Panc1 (cell line): ENCODE data around the gene NUP37. TPM values are rescaled to one million over a fixed set of nuclear protein-coding genes. Genes with fewer than 3 reads are reported as not detected.

ENCODE experiments used
- ATAC-seq: fragments of 200-7000 bp; cut with Tn5 transposase; 2 replicates; pipeline ENCODE4 v1.9.1; 2020; ENCODE audit warnings: mild to moderate bottlenecking, moderate library complexity
- Bru-seq: library from RNA; stranded (reverse); fragments of 400-500 nt; gene quantifications from one replicate; lab custom pipeline; 2021; lab: Mats Ljungman, UMichigan
- BruChase-seq, 2 experiments: library from RNA; stranded (reverse); fragments of 400-500 nt; gene quantifications; one replicate each; lab custom pipeline; 2021; lab: Mats Ljungman, UMichigan
- BruUV-seq: library from RNA; stranded (reverse); fragments of 400-500 nt; replicated peaks from 2 replicates; lab custom pipeline; 2021; lab: Mats Ljungman, UMichigan
- CTCF ChIA-PET: fragments of 300-600 bp; sonication (Branson Sonifier 250); formaldehyde crosslinking; loops from one replicate; lab custom pipeline; 2022; ENCODE audit warnings: antibody characterized with exemption; lab: Charles Lee
- POLR2A ChIA-PET: fragments of 300-600 bp; sonication (Branson Sonifier 250); formaldehyde crosslinking; loops from one replicate; lab custom pipeline; 2022; ENCODE audit warnings: antibody characterized with exemption; lab: Charles Lee
- DNase-seq: peaks from one replicate; pipeline ENCODE4 v3.0.0-alpha.2; 2010; ENCODE audit warnings: low read depth, low spot score
- H3K27ac ChIP-seq: 2 replicates; pipeline ENCODE4 v1.5.1; 2011; ENCODE audit warnings: mild to moderate bottlenecking, low read length, inconsistent platforms
- H3K27me3 ChIP-seq: fragments of 200-500 bp; sonication (Bioruptor generic); 2 replicates; pipeline ENCODE4 v1.6.0; 2014; ENCODE audit warnings: low read length, inconsistent platforms; ENCODE audit not compliant: control insufficient read depth, insufficient read depth
- H3K36me3 ChIP-seq: fragments of 200-500 bp; sonication (Bioruptor generic); 2 replicates; pipeline ENCODE4 v1.5.1; 2014; ENCODE audit warnings: inconsistent platforms, mild to moderate bottlenecking, low read length, moderate library complexity; ENCODE audit not compliant: control insufficient read depth, insufficient read depth
- H3K4me1 ChIP-seq: 2 replicates; pipeline ENCODE4 v1.5.1; 2011; ENCODE audit warnings: inconsistent platforms, mild to moderate bottlenecking, low read length, moderate library complexity; ENCODE audit not compliant: control insufficient read depth, insufficient read depth
- H3K4me3 ChIP-seq, 2 experiments: 2 replicates each; pipeline ENCODE4 v1.5.1; 2011 to 2012; ENCODE audit warnings: low read depth in 2 of 2, low read length in 2 of 2, mild to moderate bottlenecking in 2 of 2, inconsistent platforms in 1 of 2, moderate library complexity in 1 of 2
- H3K9me3 ChIP-seq: fragments of 200-500 bp; sonication (Bioruptor generic); 2 replicates; pipeline ENCODE4 v1.5.1; 2014; ENCODE audit warnings: low read depth, mild to moderate bottlenecking, inconsistent platforms, low read length, moderate library complexity; ENCODE audit not compliant: control insufficient read depth, insufficient read depth
- POLR2AphosphoS5 ChIP-seq: IDR thresholded peaks from 2 replicates; pipeline ENCODE4 v1.6.1; 2012; ENCODE audit warnings: mild to moderate bottlenecking, low read depth, low read length, moderate library complexity
- SIN3A ChIP-seq: IDR thresholded peaks from 2 replicates; pipeline ENCODE4 v1.6.1; 2012; ENCODE audit warnings: low read depth, mild to moderate bottlenecking, low read length, moderate library complexity, borderline replicate concordance; ENCODE audit not compliant: insufficient read depth
- TCF7L2 ChIP-seq: IDR thresholded peaks from 2 replicates; pipeline ENCODE4 v1.6.1; 2011; ENCODE audit warnings: mild to moderate bottlenecking, low read depth, low read length, inconsistent platforms
- in situ Hi-C: cut with HindIII; loops from 2 replicates; pipeline ENCODE4 v1.10.0; 2016; ENCODE audit warnings: low sequenced_read_pairs, low pct_unique_long_range_greater_than_20kb
- intact Hi-C: fragments of 100-400 bp; cut with micrococcal nuclease; formaldehyde crosslinking; loops from one replicate; pipeline ENCODE4 v1.10.0; 2022; ENCODE audit not compliant: unreplicated experiment
- long read RNA-seq: library from polyadenylated mRNA; unstranded; transcript quantifications from one replicate; pipeline ENCODE4 v2.0.0, GENCODE V29; 2021; ENCODE audit not compliant: unreplicated experiment
- polyA plus RNA-seq: library from polyadenylated mRNA; unstranded; fragments of >200 nt; gene quantifications from one replicate; pipeline ENCODE4 v1.2.1, GENCODE V29; 2012; ENCODE audit warnings: missing spikeins; ENCODE audit not compliant: insufficient read length
- total RNA-seq: library from RNA; stranded (reverse); gene quantifications from one replicate; pipeline ENCODE4 v1.2.1, GENCODE V29; 2021; ENCODE audit not compliant: unreplicated experiment
- TF ChIP-seq, protein P1 (sequence below), 2 experiments: IDR thresholded peaks; 2 replicates each; pipeline ENCODE4 v1.6.1; 2011 to 2012; ENCODE audit warnings: low read depth in 2 of 2, control low read depth in 1 of 2, low read length in 1 of 2, mild to moderate bottlenecking in 1 of 2, moderate library complexity in 1 of 2; ENCODE audit not compliant: insufficient read depth in 1 of 2
- TF ChIP-seq, protein P2 (sequence below): fragments of 450-650 bp; IDR thresholded peaks from 2 replicates; pipeline ENCODE4 v1.5.1; 2017; ENCODE audit warnings: mild to moderate bottlenecking

Gene NUP37
- total RNA-seq (47.7 TPM), Bru-seq, nascent RNA (percentile 78 among the genes with signal in this experiment), BruChase-seq, experiment 1, labeled RNA remaining after a 2-hour chase (percentile 59 among the genes with signal in this experiment), BruChase-seq, experiment 2, labeled RNA remaining after a 6-hour chase (percentile 67 among the genes with signal in this experiment)
- polyA plus RNA-seq = 27.4 TPM
- long read RNA-seq, transcript NUP37-209 (10 exons, 2,372 nt) = major isoform, 35 of 38 reads
- long read RNA-seq, partial matches to known transcripts = 0 of 38 reads
- long read RNA-seq, other reads (novel, unspliced or antisense) = 3 of 38 reads

DNA sequence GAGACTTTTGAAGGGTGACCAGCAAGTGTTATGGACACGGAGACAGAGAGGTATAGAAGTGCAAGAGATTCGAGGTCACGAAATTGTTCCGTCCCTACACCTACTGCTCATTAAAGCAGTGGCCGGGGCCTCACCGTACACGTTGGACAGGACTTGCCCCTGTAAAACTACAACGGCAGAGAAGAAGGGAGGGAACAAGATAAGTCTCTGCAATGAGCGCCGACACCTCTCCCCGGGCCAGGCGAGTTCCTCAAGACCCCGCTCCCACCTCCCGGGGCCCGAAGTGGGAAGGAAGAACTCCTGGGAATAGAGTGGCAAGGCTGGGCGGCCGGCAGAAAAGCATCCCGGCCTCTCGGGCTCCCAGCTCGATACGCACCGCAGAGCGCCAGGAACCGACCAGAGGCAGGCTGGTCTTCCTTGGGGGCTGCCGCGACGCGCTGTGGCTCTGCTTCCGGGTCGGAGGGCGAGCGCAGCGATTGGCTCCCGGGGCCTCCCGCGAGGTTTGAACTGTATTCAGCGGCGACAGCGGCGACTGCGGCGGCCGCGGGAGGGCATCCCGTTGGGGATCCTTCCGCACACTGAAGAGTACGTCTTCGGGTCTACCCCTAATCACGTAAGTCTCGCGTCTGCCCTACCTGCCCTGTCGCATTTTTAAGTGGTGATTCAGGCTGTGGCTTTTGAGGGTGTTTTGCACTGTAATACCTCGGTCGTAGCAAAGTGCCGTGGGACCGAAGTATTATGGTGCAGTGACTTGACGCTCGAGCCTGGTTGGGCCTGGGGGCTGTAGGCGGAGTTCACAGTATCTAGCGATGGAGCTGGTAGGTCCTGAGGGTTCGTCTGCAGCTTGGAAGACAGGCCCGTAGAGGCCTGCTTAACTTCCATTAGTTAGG is at the start of gene NUP37, which contains the start of gene PARPBP:
NUP37 (minus strand) TSS at position 441 of the 890 bp plus-strand sequence. CDS start 1,596 bp downstream, outside the sequence.
PARPBP (plus strand) TSS at position 510 of the 890 bp plus-strand sequence. CDS start 3,706 bp downstream, outside the sequence.
- H3K4me3 ChIP-seq = peak within 1 kb of the TSS; percentile 96 to 98
- TF ChIP-seq, protein P1, sequence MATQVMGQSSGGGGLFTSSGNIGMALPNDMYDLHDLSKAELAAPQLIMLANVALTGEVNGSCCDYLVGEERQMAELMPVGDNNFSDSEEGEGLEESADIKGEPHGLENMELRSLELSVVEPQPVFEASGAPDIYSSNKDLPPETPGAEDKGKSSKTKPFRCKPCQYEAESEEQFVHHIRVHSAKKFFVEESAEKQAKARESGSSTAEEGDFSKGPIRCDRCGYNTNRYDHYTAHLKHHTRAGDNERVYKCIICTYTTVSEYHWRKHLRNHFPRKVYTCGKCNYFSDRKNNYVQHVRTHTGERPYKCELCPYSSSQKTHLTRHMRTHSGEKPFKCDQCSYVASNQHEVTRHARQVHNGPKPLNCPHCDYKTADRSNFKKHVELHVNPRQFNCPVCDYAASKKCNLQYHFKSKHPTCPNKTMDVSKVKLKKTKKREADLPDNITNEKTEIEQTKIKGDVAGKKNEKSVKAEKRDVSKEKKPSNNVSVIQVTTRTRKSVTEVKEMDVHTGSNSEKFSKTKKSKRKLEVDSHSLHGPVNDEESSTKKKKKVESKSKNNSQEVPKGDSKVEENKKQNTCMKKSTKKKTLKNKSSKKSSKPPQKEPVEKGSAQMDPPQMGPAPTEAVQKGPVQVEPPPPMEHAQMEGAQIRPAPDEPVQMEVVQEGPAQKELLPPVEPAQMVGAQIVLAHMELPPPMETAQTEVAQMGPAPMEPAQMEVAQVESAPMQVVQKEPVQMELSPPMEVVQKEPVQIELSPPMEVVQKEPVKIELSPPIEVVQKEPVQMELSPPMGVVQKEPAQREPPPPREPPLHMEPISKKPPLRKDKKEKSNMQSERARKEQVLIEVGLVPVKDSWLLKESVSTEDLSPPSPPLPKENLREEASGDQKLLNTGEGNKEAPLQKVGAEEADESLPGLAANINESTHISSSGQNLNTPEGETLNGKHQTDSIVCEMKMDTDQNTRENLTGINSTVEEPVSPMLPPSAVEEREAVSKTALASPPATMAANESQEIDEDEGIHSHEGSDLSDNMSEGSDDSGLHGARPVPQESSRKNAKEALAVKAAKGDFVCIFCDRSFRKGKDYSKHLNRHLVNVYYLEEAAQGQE (IDR thresholded peaks at IDR 0.05; ENCODE audit: insufficient read depth in 1 of 2, low read depth in 2 of 2, low read length in 1 of 2) = no peak
- TF ChIP-seq TCF7L2 (no peak; the same call in 1 of the 2 replicates), SIN3A (peak; percentile 97), POLR2AphosphoS5 (peak; percentile 91)
- DNase-seq (peak; percentile 51), ATAC-seq (peak; percentile 100)
- intact Hi-C loops (no loop called here), in situ Hi-C loops (no loop called here)
- ChIA-PET CTCF (no interaction called here), POLR2A (interaction anchor here (0.6 kb wide), 1 partner anchor 518 kb away, joined by 8 read pairs; no protein-coding TSS in a partner anchor)
- peaks cover 11% of the 10 kb centered on the region for H3K36me3 ChIP-seq
- H3K9me3 ChIP-seq = no peaks in the 10 kb centered on the region
- BruUV-seq = no TSS peak
- H3K4me1 ChIP-seq = peaks cover 12% of the 10 kb centered on the region
- no peaks in the 10 kb centered on the region for H3K27me3 ChIP-seq
- H3K27ac ChIP-seq = peak within 1 kb of the TSS; percentile 97

DNA sequence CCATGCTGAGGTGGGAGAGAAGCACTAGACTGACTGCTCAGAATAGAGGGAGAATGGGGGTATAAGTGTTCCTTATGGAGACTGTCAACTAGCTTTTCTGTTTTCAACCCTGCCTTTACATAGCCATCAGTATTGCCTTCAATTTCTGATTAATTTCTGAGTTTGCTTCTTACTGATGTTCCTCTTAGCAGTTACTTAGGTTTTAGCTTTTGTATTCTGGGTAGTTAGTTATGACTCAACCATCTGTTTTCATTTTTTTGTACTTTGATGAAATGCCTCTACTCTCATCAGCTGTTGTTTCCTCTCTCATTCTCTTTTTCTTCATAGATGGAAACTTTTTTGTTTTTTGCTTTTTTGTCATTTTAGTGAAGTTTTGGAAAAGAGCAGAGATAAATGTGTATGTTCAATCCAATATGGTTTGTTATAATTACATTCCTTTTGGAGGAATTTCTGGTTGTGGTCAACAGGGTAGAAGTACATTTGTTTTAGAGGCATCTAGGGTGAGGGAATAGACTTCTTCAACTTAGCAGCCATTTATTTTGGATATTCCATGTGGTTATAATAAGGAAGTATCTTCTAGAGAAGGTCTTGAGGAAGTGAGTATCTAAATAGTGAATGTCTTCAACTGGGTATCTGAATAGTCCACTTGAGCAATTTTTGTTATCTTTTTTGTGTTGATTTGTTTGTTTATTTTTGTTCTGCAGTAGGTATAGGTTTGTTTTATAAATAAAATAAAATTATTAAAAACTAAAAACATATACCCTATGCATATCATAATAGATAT is 48.1 kb upstream of the NUP37 start:
- TF ChIP-seq, protein P2, sequence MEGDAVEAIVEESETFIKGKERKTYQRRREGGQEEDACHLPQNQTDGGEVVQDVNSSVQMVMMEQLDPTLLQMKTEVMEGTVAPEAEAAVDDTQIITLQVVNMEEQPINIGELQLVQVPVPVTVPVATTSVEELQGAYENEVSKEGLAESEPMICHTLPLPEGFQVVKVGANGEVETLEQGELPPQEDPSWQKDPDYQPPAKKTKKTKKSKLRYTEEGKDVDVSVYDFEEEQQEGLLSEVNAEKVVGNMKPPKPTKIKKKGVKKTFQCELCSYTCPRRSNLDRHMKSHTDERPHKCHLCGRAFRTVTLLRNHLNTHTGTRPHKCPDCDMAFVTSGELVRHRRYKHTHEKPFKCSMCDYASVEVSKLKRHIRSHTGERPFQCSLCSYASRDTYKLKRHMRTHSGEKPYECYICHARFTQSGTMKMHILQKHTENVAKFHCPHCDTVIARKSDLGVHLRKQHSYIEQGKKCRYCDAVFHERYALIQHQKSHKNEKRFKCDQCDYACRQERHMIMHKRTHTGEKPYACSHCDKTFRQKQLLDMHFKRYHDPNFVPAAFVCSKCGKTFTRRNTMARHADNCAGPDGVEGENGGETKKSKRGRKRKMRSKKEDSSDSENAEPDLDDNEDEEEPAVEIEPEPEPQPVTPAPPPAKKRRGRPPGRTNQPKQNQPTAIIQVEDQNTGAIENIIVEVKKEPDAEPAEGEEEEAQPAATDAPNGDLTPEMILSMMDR = no peak
- ChIA-PET CTCF (no interaction called here), POLR2A (no interaction called here)
- intact Hi-C loops = loop anchor here (10.0 kb wide), 1 partner anchor 307 kb away; no protein-coding TSS in a partner anchor
- Histone ChIP-seq H3K36me3 (no peaks in the 10 kb centered on the region; the same call in 1 of the 2 replicates), H3K4me1 (no peaks in the 10 kb centered on the region), H3K9me3 (no peaks in the 10 kb centered on the region), H3K27me3 (no peaks in the 10 kb centered on the region), H3K4me3 (no peak overlapping the region), H3K27ac (no peak overlapping the region)
- no TSS peak for BruUV-seq
- DNase-seq = no peak
- in situ Hi-C loops = no loop called here
- ATAC-seq = no peak
